Measurements from ENCODE around the gene PPP2R5C. TPM values are rescaled to one million over a fixed set of nuclear protein-coding genes. Genes with fewer than 3 reads are reported as not detected.

Gene PPP2R5C
- total and polyA plus RNA-seq, 7 donors = 18.2 to 76.6 (median 57.1) TPM

- ATAC-seq (no peak), DNase-seq (no peak)
- Histone ChIP-seq H3K4me1 (no peaks in the 10 kb centered on the region), H3K27ac (no peak overlapping the region), H3K9me3 (no peaks in the 10 kb centered on the region), H3K27me3 (ENCODE audit: insufficient read depth in 3 of 3, low read length in 2 of 3) (no peaks in the 10 kb centered on the region), H3K36me3 (ENCODE audit: insufficient read depth in 1 of 2, low read depth in 1 of 2) (peaks cover 0 to 95% of the 10 kb centered on the region in 2 donors), H3K4me3 (no peak overlapping the region)
- intact Hi-C loops (cut with DNase I) = no loop called here
- 71 to 75% (median 74%) methylated on average over 8 of the region's 8 CpGs for WGBS, 3 donors
- TF ChIP-seq CTCF (IDR thresholded peaks at IDR 0.05) = no peak
Measured at GRCh38 chr14:101908795-101909194, 147.3 kb downstream of the PPP2R5C start.

DNA sequence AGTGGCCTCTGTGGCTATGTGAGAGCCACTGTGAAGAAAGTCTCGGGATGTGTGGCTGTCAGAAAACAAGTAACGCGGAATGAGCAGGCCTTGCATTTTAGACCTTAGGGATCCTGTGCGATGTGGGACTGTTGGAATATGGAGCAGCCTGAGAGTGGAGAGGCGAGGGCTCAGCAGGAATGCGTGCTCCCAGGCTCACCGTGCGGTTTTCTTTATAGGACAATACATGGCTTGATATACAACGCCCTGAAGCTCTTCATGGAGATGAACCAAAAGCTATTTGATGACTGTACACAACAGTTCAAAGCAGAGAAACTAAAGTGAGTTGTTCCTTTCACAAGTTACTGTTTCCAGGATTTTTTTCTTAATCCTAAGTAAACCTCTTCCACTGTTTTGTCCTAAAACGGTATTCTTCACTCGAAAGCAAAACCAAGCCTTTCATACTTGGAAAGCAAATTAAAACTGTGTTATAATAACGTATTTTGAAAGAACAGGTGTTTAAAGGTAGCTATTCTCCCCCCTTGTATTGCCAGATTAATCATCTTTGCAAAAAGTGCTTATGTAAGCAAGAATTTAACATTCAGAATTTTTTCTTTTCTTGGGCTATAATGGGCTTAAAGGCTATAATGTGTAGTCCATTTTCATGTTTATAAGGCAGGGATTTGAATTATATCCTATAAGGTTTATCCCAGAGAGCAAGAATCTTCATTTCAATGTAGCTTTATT, 148.0 kb downstream of the PPP2R5C start:
- intact Hi-C loops (cut with DNase I) = no loop called here
- Histone ChIP-seq H3K36me3 (ENCODE audit: insufficient read depth in 1 of 2, low read depth in 1 of 2) (peaks cover 0 to 95% of the 10 kb centered on the region in 2 donors), H3K4me1 (no peaks in the 10 kb centered on the region), H3K27ac (no peak overlapping the region), H3K4me3 (no peak overlapping the region), H3K27me3 (ENCODE audit: insufficient read depth in 3 of 3, low read length in 2 of 3) (no peaks in the 10 kb centered on the region), H3K9me3 (no peaks in the 10 kb centered on the region)
- ATAC-seq (no peak), DNase-seq (no peak)
- no peak for TF ChIP-seq CTCF (IDR thresholded peaks at IDR 0.05)
- WGBS, 3 donors = 87 to 90% (median 88%) methylated on average over 12 of the region's 12 CpGs

DNA sequence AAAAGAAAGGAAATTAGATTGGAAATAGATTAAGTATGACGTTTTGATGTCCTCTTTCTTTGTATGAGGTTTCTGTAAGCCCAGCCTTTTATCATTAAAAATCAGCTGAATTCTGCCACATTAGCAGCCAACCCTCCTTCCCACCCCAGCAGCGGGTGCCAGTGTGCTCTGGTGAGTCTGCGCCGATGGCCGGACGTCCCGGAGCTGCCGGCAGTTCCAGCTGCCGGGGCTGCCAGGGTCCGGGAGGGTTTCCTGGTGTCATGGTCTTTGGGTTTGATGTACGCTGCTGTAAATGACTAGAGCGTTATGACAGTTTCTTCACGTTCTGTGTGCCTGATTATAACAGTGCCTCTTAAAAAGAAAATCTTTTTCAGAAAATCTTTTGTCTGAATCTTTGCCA, 151.3 kb downstream of the PPP2R5C start:
- no peak for TF ChIP-seq CTCF (IDR thresholded peaks at IDR 0.05)
- Histone ChIP-seq H3K27ac (no peak overlapping the region), H3K4me1 (no peaks in the 10 kb centered on the region), H3K36me3 (ENCODE audit: insufficient read depth in 1 of 2, low read depth in 1 of 2) (peaks cover 0 to 73% of the 10 kb centered on the region in 2 donors), H3K9me3 (no peaks in the 10 kb centered on the region), H3K4me3 (no peak overlapping the region), H3K27me3 (ENCODE audit: insufficient read depth in 3 of 3, low read length in 2 of 3) (no peaks in the 10 kb centered on the region)
- ATAC-seq = no peak
- 91 to 93% (median 92%) methylated on average over 13 of the region's 13 CpGs for WGBS, 3 donors
- intact Hi-C loops (cut with DNase I) = no loop called here
- no peak for DNase-seq

- DNase-seq (no peak), ATAC-seq (no peak)
- Histone ChIP-seq H3K4me1 (no peaks in the 10 kb centered on the region), H3K27me3 (ENCODE audit: insufficient read depth in 3 of 3, low read length in 2 of 3) (no peaks in the 10 kb centered on the region), H3K36me3 (ENCODE audit: insufficient read depth in 1 of 2, low read depth in 1 of 2) (peaks cover 0 to 62% of the 10 kb centered on the region in 2 donors), H3K27ac (no peak overlapping the region), H3K9me3 (no peaks in the 10 kb centered on the region), H3K4me3 (no peak overlapping the region)
- intact Hi-C loops (cut with DNase I) = no loop called here
- TF ChIP-seq CTCF (IDR thresholded peaks at IDR 0.05) = no peak
- WGBS, 3 donors = 88 to 92% (median 91%) methylated on average over 8 of the region's 8 CpGs
Measured at GRCh38 chr14:101914083-101914482, 152.6 kb downstream of the PPP2R5C start.

All from psoas muscle (tissue), 8 donors.